HepG2 (cell line): Measurements from ENCODE around the gene YWHAB. TPM values are rescaled to one million over a fixed set of nuclear protein-coding genes. Genes with fewer than 3 reads are reported as not detected.
A peak's percentile ranks its signal among the peaks of the same experiment; 100 is the strongest.

ENCODE experiments used
- CHD4 ChIP-seq: fragments of 200-600 bp; sonication (generic); IDR thresholded peaks from 2 replicates; pipeline ENCODE4 v1.7.0; 2017; ENCODE audit warnings: mild to moderate bottlenecking, low read length, borderline replicate concordance
- HNRNPUL1 ChIP-seq: fragments of 200-400 bp; formaldehyde crosslinking; IDR thresholded peaks from 2 replicates; pipeline ENCODE4 v1.6.1; 2017; ENCODE audit warnings: low read depth, mild to moderate bottlenecking, low read length, moderate library complexity
- PTBP1 ChIP-seq: fragments of 200-400 bp; formaldehyde crosslinking; IDR thresholded peaks from 2 replicates; pipeline ENCODE4 v1.6.1; 2018; ENCODE audit warnings: low read length, low read depth; ENCODE audit not compliant: poor library complexity, severe bottlenecking
- SOX5 ChIP-seq: IDR thresholded peaks from 2 replicates; pipeline ENCODE4 v1.6.1; 2016; ENCODE audit warnings: borderline replicate concordance
- TP53 ChIP-seq: sonication (generic); formaldehyde crosslinking; conservative IDR thresholded peaks from 2 replicates; pipeline ENCODE4 v1.4.0; 2020; ENCODE audit warnings: missing genetic modification reagents
- ZBTB20 ChIP-seq: sonication (generic); formaldehyde crosslinking; IDR thresholded peaks from 2 replicates; pipeline ENCODE4 v1.8.1; 2023; ENCODE audit warnings: missing genetic modification reagents, low read depth, mild to moderate bottlenecking, borderline replicate concordance
- ZNF552 ChIP-seq: sonication (generic); formaldehyde crosslinking; IDR thresholded peaks from 2 replicates; pipeline ENCODE4 v1.9.0; 2022; ENCODE audit warnings: missing genetic modification reagents, mild to moderate bottlenecking, borderline replicate concordance
- ZSCAN25 ChIP-seq: sonication (generic); formaldehyde crosslinking; IDR thresholded peaks from 2 replicates; pipeline ENCODE4 v1.8.0; 2022; ENCODE audit warnings: mild to moderate bottlenecking, missing genetic modification reagents
- polyA plus RNA-seq, 8 experiments: library from polyadenylated mRNA; depleted of rRNA in 3 of 8; stranded (reverse) in 7 of 8; unstranded in 1 of 8; fragments of >200 nt; fragmentation: Illumina TruSeq in 4 of 8; extraction: Trizol in 4 of 8; gene quantifications; 2 replicates each; pipeline versions ENCODE4 v1.2.1 to v1.2.3, GENCODE V29; 2011 to 2016; ENCODE audit warnings: low read depth in 4 of 8, missing spikeins in 1 of 8, mixed read lengths in 1 of 8; ENCODE audit not compliant: insufficient read depth in 1 of 8
- total RNA-seq, 5 experiments: library from RNA; depleted of rRNA; stranded (reverse); fragments of >200 nt; fragmentation: Illumina TruSeq; extraction: Trizol; gene quantifications; 2 replicates each; pipeline ENCODE4 v1.2.3, GENCODE V29; 2016; ENCODE audit warnings: low read depth in 1 of 5
- TF ChIP-seq, protein P1 (sequence below): sonication (generic); formaldehyde crosslinking; IDR thresholded peaks from 2 replicates; pipeline ENCODE4 v1.8.0; 2023; ENCODE audit warnings: mild to moderate bottlenecking, missing genetic modification reagents
- TF ChIP-seq, protein P2 (sequence below): sonication (generic); formaldehyde crosslinking; IDR thresholded peaks from 2 replicates; pipeline ENCODE4 v1.4.0; 2020; ENCODE audit warnings: low read depth, mild to moderate bottlenecking, missing genetic modification reagents
- TF ChIP-seq, protein P3 (sequence below): sonication (generic); formaldehyde crosslinking; IDR thresholded peaks from 2 replicates; pipeline ENCODE4 v1.9.0; 2021; ENCODE audit warnings: missing genetic modification reagents, mild to moderate bottlenecking, borderline replicate concordance
- TF ChIP-seq, protein P4 (sequence below): sonication (generic); formaldehyde crosslinking; IDR thresholded peaks from 2 replicates; pipeline ENCODE4 v1.9.0; 2022; ENCODE audit warnings: low read depth, missing genetic modification reagents
- TF ChIP-seq, protein P5 (sequence below): sonication (generic); formaldehyde crosslinking; conservative IDR thresholded peaks from 2 replicates; pipeline ENCODE4 v1.4.0; 2020; ENCODE audit warnings: missing genetic modification reagents
- TF ChIP-seq, protein P6 (sequence below): sonication (generic); formaldehyde crosslinking; IDR thresholded peaks from 2 replicates; pipeline ENCODE4 v1.4.0; 2020; ENCODE audit warnings: mild to moderate bottlenecking, missing genetic modification reagents

Gene YWHAB
- total and polyA plus RNA-seq, 2 of the 13 experiments (the other 11 are each of a cell fraction or from before 2014, with no cell fraction given), result 77.2 to 121 TPM

DNA sequence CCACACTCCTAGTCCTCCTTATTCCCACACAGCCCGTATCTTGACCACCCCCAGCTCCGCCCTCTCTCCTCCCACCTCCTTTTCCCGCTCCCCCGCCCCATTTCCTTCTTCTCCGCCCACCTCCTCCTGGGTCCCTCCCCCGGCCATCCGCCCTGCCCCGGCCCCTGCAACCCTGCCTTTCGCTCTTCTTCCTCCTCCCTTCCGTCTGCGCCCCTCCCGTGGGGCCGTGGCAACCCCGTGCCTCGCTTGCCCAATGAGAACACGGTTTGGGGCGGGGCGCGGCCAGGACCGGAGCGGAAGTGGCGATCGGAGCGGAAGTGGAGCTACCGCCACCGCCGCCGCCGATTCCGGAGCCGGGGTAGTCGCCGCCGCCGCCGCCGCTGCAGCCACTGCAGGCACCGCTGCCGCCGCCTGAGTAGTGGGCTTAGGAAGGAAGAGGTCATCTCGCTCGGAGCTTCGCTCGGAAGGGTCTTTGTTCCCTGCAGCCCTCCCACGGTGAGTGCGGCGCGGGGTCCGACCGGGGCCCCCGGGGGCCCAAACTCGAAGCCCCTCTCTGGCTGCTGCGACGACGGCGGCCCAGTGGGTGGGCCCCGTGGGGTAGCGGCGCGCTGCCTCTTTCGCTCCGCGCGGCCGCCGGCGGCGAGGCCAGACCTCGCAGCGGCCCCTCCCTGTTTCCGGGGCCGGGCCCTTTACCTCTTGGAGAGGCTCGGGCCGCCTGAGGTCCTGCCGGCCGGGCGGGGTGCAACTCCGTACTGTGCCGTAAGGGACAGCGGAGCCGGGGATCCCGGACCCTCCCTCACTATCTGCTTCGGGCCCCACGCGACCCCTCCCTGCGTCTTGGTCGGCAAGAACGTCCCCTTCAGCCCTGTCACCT, at the start of gene YWHAB (continued):
- TF ChIP-seq, protein P1, sequence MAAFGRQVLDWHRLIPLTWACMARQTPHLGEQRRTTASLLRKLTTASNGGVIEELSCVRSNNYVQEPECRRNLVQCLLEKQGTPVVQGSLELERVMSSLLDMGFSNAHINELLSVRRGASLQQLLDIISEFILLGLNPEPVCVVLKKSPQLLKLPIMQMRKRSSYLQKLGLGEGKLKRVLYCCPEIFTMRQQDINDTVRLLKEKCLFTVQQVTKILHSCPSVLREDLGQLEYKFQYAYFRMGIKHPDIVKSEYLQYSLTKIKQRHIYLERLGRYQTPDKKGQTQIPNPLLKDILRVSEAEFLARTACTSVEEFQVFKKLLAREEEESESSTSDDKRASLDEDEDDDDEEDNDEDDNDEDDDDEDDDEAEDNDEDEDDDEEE (CRISPR knock-in tag), result no peak; the same call in 1 of the 2 replicates
- TF ChIP-seq TP53 (CRISPR knock-in tag) (0 out of 2 replicates have a peak, but pooled peaks have one; percentile 44), ZNF552 (CRISPR knock-in tag) (no peak; the same call in 1 of the 2 replicates), CHD4 (no peak), ZBTB20 (peak; percentile 72), PTBP1 (peak; percentile 84), HNRNPUL1 (peak; percentile 73; the same call in 1 of the 2 replicates), SOX5 (peak; percentile 37; the same call in 1 of the 2 replicates), ZSCAN25 (CRISPR knock-in tag) (peak; percentile 94)
- TF ChIP-seq, protein P2, sequence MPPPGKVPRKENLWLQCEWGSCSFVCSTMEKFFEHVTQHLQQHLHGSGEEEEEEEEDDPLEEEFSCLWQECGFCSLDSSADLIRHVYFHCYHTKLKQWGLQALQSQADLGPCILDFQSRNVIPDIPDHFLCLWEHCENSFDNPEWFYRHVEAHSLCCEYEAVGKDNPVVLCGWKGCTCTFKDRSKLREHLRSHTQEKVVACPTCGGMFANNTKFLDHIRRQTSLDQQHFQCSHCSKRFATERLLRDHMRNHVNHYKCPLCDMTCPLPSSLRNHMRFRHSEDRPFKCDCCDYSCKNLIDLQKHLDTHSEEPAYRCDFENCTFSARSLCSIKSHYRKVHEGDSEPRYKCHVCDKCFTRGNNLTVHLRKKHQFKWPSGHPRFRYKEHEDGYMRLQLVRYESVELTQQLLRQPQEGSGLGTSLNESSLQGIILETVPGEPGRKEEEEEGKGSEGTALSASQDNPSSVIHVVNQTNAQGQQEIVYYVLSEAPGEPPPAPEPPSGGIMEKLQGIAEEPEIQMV (CRISPR knock-in tag), result no peak
- TF ChIP-seq, protein P3, sequence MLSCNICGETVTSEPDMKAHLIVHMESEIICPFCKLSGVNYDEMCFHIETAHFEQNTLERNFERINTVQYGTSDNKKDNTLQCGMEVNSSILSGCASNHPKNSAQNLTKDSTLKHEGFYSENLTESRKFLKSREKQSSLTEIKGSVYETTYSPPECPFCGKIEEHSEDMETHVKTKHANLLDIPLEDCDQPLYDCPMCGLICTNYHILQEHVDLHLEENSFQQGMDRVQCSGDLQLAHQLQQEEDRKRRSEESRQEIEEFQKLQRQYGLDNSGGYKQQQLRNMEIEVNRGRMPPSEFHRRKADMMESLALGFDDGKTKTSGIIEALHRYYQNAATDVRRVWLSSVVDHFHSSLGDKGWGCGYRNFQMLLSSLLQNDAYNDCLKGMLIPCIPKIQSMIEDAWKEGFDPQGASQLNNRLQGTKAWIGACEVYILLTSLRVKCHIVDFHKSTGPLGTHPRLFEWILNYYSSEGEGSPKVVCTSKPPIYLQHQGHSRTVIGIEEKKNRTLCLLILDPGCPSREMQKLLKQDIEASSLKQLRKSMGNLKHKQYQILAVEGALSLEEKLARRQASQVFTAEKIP (CRISPR knock-in tag), result no peak
- TF ChIP-seq, protein P4, sequence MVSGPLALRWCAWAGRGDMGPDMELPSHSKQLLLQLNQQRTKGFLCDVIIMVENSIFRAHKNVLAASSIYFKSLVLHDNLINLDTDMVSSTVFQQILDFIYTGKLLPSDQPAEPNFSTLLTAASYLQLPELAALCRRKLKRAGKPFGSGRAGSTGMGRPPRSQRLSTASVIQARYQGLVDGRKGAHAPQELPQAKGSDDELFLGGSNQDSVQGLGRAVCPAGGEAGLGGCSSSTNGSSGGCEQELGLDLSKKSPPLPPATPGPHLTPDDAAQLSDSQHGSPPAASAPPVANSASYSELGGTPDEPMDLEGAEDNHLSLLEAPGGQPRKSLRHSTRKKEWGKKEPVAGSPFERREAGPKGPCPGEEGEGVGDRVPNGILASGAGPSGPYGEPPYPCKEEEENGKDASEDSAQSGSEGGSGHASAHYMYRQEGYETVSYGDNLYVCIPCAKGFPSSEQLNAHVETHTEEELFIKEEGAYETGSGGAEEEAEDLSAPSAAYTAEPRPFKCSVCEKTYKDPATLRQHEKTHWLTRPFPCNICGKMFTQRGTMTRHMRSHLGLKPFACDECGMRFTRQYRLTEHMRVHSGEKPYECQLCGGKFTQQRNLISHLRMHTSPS (CRISPR knock-in tag), result 0 out of 2 replicates have a peak, but pooled peaks have one; percentile 9
- TF ChIP-seq, protein P5, sequence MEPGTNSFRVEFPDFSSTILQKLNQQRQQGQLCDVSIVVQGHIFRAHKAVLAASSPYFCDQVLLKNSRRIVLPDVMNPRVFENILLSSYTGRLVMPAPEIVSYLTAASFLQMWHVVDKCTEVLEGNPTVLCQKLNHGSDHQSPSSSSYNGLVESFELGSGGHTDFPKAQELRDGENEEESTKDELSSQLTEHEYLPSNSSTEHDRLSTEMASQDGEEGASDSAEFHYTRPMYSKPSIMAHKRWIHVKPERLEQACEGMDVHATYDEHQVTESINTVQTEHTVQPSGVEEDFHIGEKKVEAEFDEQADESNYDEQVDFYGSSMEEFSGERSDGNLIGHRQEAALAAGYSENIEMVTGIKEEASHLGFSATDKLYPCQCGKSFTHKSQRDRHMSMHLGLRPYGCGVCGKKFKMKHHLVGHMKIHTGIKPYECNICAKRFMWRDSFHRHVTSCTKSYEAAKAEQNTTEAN (CRISPR knock-in tag), result peak; percentile 33; the same call in 1 of the 2 replicates
- TF ChIP-seq, protein P6, sequence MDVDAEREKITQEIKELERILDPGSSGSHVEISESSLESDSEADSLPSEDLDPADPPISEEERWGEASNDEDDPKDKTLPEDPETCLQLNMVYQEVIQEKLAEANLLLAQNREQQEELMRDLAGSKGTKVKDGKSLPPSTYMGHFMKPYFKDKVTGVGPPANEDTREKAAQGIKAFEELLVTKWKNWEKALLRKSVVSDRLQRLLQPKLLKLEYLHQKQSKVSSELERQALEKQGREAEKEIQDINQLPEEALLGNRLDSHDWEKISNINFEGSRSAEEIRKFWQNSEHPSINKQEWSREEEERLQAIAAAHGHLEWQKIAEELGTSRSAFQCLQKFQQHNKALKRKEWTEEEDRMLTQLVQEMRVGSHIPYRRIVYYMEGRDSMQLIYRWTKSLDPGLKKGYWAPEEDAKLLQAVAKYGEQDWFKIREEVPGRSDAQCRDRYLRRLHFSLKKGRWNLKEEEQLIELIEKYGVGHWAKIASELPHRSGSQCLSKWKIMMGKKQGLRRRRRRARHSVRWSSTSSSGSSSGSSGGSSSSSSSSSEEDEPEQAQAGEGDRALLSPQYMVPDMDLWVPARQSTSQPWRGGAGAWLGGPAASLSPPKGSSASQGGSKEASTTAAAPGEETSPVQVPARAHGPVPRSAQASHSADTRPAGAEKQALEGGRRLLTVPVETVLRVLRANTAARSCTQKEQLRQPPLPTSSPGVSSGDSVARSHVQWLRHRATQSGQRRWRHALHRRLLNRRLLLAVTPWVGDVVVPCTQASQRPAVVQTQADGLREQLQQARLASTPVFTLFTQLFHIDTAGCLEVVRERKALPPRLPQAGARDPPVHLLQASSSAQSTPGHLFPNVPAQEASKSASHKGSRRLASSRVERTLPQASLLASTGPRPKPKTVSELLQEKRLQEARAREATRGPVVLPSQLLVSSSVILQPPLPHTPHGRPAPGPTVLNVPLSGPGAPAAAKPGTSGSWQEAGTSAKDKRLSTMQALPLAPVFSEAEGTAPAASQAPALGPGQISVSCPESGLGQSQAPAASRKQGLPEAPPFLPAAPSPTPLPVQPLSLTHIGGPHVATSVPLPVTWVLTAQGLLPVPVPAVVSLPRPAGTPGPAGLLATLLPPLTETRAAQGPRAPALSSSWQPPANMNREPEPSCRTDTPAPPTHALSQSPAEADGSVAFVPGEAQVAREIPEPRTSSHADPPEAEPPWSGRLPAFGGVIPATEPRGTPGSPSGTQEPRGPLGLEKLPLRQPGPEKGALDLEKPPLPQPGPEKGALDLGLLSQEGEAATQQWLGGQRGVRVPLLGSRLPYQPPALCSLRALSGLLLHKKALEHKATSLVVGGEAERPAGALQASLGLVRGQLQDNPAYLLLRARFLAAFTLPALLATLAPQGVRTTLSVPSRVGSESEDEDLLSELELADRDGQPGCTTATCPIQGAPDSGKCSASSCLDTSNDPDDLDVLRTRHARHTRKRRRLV (CRISPR knock-in tag), result no peak
